G401.6 (cell line): ENCODE results near the gene FAM219B.

ENCODE experiments used
- FAIRE-seq: peaks from 2 replicates; lab custom pipeline; 2012; peaks lifted over from hg19 to GRCh38; lab: Jason Lieb, UNC

The FAM219B gene

GRCh38 chr15:74872702-74873035 lies 34.0 kb downstream of the FAM219B start:
- FAIRE-seq, result no peak

DNA sequence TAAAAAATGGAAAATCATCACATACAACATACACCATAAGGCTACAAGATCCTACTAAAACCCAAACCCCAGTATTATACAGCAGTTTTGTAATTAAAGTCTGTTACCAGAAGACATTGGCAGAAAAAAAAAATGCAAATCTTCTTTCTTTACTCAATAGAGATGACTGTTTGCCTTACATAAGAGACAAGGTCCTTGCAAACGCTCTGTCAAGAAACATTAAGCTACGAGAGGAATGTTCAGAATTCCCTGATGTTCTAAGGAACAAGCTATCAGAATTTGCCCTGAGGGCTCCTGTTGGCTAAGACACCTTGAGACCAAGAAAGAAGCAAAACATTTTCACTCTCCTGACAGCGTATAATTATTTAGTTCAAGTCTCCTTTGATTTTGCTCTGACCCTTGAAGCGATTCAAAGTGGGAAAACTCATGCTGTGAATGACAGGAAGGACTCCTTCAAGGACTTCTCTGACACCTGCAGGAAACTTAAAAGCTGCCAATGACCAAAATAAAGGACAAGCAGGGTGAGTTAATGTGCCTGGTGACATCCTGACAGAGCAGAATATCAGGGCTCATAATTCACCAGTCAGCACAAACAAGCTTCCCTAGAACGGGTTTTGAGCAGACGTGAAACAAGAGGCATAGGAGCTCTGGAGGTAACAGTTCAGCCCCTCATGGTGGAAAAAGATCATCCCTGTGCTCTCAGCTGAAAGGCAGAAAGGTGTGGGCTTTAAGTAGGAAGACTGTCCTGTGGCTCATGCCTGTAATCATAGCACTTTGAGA lies 36.0 kb downstream of the FAM219B start:
- no peak for FAIRE-seq

DNA sequence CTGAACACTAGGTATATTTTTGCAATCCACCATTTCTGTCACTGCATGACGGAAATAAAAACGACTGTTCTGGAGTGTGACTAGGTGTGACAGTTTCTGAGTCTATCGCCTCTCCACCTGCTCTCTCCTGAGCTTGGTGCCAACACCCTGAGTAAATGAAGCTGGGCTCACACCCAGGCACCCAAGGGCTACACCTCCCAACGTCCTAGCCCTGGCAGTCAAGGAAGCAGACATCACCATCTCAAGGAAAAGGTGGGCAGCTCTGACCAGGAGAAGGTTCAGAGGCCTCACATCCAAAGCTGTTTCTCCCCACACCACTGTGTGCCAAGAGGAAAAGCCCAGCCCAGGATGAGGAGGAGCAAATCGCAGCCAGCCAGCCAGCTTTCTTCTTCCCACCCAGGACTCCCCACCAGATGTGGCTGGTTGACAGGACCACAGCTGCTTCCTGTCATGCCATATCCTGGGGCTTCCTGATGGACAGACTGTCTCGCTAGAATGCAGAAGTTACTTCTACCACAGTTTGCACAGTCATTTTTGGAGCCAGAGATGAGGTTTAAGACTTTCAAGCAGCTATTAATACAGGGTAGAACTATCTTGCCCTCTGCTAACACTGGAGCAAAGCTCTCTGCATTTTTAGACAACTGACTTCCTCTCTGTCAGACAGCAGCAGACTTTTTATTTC lies 36.8 kb downstream of the FAM219B start:
- FAIRE-seq, result no peak

GRCh38 chr15:74869372-74869725 lies 37.3 kb downstream of the FAM219B start:
- no peak for FAIRE-seq

- FAIRE-seq, result no peak
Measured at GRCh38 chr15:74868059-74868458, 38.6 kb downstream of the FAM219B start.

DNA sequence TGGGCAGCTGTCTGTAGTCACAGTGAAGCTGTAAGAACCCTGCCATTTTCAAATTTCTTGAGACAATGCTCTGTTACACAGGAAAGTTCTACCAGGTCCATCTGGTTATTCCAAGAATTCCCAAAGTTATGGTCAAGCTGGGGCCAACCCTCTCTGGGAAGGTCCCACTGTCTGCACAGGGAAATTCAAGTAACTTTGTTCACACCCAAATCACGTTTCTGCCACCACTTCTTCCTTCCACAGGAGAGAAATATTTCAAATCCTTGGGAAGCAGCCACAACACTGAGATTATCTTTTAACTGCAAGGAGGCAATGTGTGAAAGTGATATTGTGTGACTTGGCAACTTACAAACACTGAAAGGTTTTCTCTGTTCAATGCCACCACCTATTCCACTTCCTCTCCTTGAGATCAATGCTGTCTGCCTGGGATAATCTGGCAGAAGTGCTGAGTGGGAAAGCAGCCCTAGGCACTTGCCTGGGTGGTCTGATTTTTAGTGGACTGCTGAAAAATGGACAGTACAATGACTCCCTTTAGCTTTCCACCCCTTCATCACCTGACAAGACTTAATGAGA lies 39.1 kb downstream of the FAM219B start:
- no peak for FAIRE-seq

DNA sequence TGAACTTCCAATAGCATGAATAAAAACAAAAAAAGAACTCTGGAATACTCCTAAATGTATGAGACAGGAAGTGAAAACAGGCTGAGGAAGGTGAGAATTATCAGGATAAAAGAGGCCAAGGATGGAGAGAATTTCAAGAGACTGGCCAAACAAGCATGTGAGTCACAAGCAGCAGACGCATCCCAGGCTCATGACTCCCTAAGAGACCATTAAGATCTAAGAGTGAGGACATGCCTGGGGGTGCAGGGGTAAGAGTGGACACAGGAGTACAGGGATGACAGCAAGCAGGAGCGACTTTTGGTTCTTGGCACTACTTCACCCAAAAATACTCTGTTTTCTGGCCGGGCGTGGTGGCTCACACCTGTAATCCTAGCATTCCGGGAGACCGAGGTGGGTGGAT lies 40.6 kb downstream of the FAM219B start:
- no peak for FAIRE-seq

GRCh38 chr15:74865316-74865715 lies 41.3 kb downstream of the FAM219B start:
- FAIRE-seq, result no peak

- no peak for FAIRE-seq
Measured at GRCh38 chr15:74864296-74864695, 42.4 kb downstream of the FAM219B start.

- FAIRE-seq, result no peak
Measured at GRCh38 chr15:74863239-74864056, 43.2 kb downstream of the FAM219B start.

DNA sequence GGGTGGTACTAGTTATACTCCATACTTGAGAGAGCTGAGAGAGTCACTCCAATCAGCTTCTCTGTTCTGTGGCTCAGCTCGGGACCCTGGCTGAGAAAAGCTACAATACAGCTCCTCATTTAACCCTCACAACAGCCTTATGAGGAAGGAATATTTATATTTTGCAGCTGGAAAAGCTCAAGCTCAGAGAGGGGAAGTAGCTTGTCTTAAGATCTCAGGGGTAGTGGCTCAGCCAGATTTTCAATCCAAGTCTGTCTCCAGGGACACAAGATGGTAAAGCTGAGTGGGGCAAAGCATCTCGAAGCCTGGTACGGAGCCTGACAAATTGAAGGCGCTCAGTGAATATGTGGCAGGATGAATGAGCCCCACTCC lies 48.3 kb downstream of the FAM219B start:
- FAIRE-seq, result no peak

DNA sequence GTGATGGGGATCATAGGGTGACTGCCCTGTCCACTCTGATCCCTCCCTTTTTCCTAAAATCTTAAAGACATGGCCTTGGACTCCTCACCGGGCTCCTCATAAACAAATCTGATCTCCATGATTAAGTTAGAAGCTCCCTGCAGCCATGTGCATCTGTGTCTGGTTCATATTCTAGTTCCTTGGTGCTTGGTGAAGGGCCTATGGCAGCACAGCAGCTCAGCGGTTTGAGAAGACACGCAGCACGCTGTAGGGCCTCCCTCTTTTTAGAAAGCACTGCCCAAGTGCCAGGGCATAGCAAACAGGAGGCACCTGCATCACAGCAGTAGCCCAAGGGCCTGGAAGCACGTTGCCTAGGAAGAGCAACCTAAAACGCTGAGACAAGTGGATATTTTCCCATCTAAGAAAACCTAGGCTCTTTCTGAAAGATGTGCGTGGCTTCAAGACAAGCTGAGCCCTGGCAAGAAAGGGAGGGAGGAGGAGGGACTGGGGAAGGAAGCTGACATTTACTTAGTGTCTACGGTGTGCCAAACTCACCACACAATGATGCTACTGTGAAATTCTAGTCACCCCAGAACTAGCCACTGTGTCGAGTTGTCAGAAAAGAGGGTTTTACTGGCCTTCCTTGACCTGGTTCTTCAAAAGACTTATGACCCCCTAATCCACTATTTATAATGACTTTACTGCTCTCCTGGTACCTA lies 48.8 kb downstream of the FAM219B start:
- FAIRE-seq, result no peak

GRCh38 chr15:74857082-74857655 lies 49.5 kb downstream of the FAM219B start:
- FAIRE-seq, result no peak

- FAIRE-seq, result no peak
Measured at GRCh38 chr15:74856537-74856936, 50.1 kb downstream of the FAM219B start.

DNA sequence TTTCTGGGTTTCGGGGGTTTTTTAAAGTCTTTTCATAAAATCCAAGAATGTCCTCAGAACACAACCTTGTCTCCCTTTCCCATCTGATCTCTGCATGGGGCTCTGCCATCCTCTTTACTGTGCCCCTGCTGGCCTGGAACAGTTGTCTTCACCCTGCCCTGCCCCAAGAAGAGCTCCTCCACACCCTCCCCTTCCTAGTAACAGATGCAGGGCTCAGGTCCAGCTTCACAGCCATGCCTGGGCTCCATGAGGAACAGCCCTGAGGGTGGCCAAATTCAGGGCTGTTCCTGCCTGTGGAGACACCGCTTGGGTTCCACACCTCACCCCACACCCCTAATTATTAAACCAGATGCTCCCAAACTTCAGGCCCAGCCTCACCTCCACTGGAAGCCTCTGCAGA lies 50.8 kb downstream of the FAM219B start:
- no peak for FAIRE-seq

DNA sequence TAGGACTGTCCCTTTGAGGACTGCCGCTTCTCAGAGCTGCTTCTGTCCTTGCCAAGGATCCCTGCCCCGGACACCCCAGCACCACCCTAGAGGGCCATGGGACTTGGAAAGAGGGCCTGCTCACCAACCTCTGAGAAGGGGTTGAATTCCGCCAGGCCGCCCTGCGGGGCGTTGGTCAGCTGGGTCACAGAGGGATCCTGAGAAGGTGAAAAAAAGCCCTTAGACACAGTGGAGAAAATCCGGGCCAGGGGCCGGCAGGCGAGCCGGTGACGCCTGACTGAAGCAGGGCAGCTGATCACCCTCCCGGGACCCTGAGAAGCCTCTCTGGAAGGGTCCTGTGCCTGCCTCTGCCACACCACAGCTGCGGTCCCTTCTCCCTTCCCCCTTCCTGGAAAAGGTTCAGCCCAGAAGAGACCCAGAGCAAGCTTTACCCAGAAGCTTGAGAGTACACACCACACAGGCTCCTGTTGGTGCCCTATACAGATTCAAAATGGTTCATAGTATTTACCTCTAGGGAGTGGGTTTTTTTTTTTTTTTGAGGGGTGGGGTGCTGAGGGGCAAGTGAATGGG lies 52.1 kb downstream of the FAM219B start:
- no peak for FAIRE-seq

- no peak for FAIRE-seq
Measured at GRCh38 chr15:74851960-74852359, 54.7 kb downstream of the FAM219B start.

- no peak for FAIRE-seq
Measured at GRCh38 chr15:74850393-74850792, 56.3 kb downstream of the FAM219B start.
